Natural killer cell treated with Interleukin-12 subunit alpha and Interleukin-12 subunit beta and Interleukin-15 and Interleukin-18, amount 100 ng/mL, for 72 hours (primary cell): ENCODE results near the gene PPP1CA. TPM values are rescaled to one million over a fixed set of nuclear protein-coding genes. Genes with fewer than 3 reads are reported as not detected.
A peak's percentile ranks its signal among the peaks of the same experiment; 100 is the strongest.

Experiments
- ATAC-seq, 2 donors: fragments of 150-1000 bp; cut with Tn5 transposase in 1 of 2; sonication (Bioruptor Pico), chemical (Tn5 transposase) in 1 of 2; 2 replicates each; pipeline ENCODE4 v1.10.0; 2021
- DNase-seq: peaks from one replicate; pipeline ENCODE4 v3.0.0; 2022; ENCODE audit warnings: low spot score
- H3K27ac Mint-ChIP-seq, 2 donors: 1 replicate in 1 of 2; 2 replicates in 1 of 2; pipeline ENCODE4 v1.8.0; 2022; ENCODE audit warnings: mixed read lengths in 2 of 2, mild to moderate bottlenecking in 1 of 2, moderate library complexity in 1 of 2
- H3K27me3 Mint-ChIP-seq, 2 donors: 1 replicate in 1 of 2; 2 replicates in 1 of 2; pipeline ENCODE4 v1.8.0; 2022; ENCODE audit warnings: mixed read lengths in 2 of 2
- H3K36me3 Mint-ChIP-seq: one replicate; pipeline ENCODE4 v1.8.0; 2022; ENCODE audit warnings: mixed read lengths
- H3K4me1 Mint-ChIP-seq, 2 donors: 1 replicate in 1 of 2; 2 replicates in 1 of 2; pipeline ENCODE4 v1.8.0; 2022; ENCODE audit warnings: low read depth in 2 of 2, mixed read lengths in 2 of 2, mild to moderate bottlenecking in 1 of 2
- H3K4me3 Mint-ChIP-seq: one replicate; pipeline ENCODE4 v1.8.0; 2022; ENCODE audit warnings: mixed read lengths
- H3K9me3 Mint-ChIP-seq: 2 replicates; pipeline ENCODE4 v1.8.0; 2022; ENCODE audit warnings: mixed read lengths
- total RNA-seq, 2 donors: library from RNA; stranded (reverse); gene quantifications; one replicate each; pipeline ENCODE4 v1.2.3, GENCODE V29; 2022

PPP1CA gene
- total RNA-seq, 2 donors from 2014 or later: 317 to 378 TPM

DNA sequence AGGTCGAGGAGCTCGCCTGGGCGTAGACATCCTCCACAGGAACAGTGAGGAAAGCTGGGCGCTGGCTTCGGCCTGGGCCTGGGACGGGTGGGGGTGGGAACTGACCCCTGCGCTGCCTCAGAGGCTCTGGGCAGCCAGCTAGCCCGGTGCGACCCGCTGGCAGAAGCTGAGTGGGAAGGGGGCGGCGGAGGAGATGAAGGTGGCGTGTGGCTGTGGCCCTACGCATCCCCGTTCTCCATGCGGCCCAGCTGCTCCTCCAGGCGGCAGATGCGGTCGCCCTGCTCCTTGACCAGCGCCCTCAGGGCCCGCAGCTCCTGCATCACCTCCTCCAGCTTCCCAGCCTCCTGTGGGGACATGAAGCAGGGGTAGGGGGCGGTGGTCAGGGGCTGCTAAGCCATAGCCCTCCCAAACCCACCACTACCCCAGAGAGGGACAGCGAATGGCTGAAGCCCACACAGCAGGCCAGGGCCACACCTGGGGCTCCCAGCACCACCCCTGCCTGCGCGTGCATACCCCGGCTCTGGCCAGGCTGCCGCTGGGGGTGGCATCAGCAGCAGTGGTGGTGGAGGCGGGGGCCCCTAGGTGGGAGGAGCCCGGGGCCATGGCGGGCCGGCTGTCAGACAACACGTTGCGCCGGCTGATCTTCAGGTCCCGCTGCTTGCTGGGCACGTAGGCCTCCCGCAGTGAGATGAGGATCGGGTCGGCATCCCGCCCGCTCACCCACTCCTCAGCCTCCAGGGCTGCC is 36.7 kb upstream of the PPP1CA start:
- H3K4me1 Mint-ChIP-seq: peaks cover 46 to 54% of the 10 kb centered on the region in 2 donors
- peak overlapping the region; percentile 92 for H3K27ac Mint-ChIP-seq
- DNase-seq (no peak), ATAC-seq (peak; percentile 11 to 50)
- no peaks in the 10 kb centered on the region for H3K27me3 Mint-ChIP-seq
- no peaks in the 10 kb centered on the region for H3K36me3 Mint-ChIP-seq
- H3K9me3 Mint-ChIP-seq: no peaks in the 10 kb centered on the region
- H3K4me3 Mint-ChIP-seq: peak overlapping the region; percentile 93

DNA sequence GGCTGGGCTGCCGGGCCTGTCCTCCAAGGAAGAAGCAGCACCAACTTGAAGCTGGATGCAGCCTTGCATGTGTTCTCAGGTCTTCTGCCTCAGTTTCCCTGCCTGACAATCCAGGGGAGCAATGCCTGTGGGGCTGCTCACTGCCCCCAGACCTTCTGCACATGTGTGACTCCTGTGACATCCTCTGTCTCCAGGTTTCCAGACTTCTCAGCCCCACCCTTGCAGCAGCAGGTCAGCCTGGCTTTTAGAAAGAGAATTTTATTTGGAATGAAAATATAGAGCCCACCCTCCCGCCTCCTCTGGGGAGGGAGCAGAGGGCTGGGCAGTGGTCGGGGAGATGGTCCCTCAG is 36.1 kb upstream of the PPP1CA start:
- H3K27ac Mint-ChIP-seq: peak overlapping the region; percentile 92
- H3K27me3 Mint-ChIP-seq: no peaks in the 10 kb centered on the region
- DNase-seq (no peak), ATAC-seq (no peak)
- H3K4me3 Mint-ChIP-seq: peak overlapping the region; percentile 93
- H3K4me1 Mint-ChIP-seq: peaks cover 48 to 58% of the 10 kb centered on the region in 2 donors
- H3K9me3 Mint-ChIP-seq: no peaks in the 10 kb centered on the region
- no peaks in the 10 kb centered on the region for H3K36me3 Mint-ChIP-seq

DNA sequence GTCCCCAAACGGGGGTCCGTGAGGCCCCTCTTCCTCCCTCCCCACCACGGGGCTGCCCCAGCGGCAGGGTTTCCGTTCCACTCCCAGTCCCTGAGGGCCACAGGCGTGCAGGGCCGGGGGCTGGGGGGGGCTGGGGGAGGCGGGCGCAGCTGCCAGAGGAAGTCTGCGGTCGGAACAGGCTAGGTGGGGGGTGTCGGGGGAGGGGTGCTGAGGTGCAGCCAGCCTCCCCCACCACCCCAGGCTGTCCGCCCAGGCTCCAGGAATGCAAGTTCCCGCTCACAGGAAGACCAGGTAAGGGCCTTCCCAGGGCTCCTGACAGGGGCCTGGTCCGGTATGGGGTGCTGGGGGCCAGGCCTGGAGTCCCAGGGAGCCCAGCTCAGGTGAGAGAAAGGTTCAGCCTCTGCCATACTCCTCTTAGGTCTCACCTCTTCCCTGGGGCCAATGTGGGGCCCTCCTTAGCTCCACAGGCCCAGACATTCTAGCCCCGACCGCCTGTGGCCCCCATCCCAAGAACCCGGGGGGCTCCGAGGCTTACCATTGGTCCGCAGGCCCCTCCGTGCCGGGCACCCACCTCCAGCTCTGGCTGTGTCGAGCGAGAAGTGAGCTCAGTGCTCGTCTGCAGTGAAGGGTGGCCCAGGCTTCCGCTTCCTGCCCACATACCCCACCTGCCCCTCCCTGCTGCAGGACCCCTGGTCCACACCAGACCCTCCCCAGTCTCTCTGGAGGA is 35.6 kb upstream of the PPP1CA start, which contains the start of gene PTPRCAP:
Gene PTPRCAP, minus strand, starts transcription at position 601 of the 727 bp plus-strand sequence. Its CDS starts 63 bp downstream, at position 538.
- Mint-ChIP-seq H3K9me3 (no peaks in the 10 kb centered on the region), H3K27me3 (no peaks in the 10 kb centered on the region), H3K36me3 (no peaks in the 10 kb centered on the region), H3K4me3 (peak within 1 kb of the TSS; percentile 93), H3K27ac (peak within 1 kb of the TSS; percentile 92), H3K4me1 (peaks cover 48 to 59% of the 10 kb centered on the region in 2 donors)
- DNase-seq (peak; percentile 80), ATAC-seq (peak; percentile 56 to 62)

DNA sequence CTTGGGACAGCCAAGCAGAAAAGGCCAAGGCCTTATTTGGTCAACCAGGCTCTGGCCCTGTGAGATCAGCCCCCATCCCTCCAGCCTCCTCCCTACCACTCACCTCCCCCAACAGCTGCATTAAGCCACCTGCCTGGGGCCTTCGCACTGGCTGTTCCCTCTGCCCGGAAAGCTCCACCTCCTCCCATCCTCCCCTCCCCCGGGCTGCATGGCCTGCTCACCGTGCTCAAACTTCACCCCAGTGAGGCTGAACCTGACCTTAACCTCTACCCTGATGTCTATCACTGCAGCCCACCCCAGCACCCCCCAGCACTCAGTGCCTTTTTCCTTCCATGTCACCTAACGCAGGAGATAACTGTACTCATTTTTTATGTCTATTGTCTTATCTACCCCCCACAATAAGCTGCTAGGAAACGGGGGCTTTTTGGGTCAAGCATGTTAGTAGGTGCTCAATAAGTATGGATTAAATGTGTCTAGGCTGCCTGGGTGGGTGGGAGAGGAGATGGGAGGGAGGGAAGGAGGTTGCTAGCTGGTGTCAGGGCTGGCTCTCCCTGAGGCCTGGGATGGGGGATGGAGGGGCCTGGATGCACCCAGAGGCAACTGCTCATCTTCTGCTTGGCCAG is 34.9 kb upstream of the PPP1CA start:
- no peaks in the 10 kb centered on the region for H3K36me3 Mint-ChIP-seq
- DNase-seq: peak; percentile 87
- peaks cover 49 to 60% of the 10 kb centered on the region in 2 donors for H3K4me1 Mint-ChIP-seq
- no peaks in the 10 kb centered on the region for H3K9me3 Mint-ChIP-seq
- peak overlapping the region; percentile 93 for H3K4me3 Mint-ChIP-seq
- H3K27ac Mint-ChIP-seq: peak overlapping the region; percentile 92
- peak; percentile 66 to 70 for ATAC-seq
- no peaks in the 10 kb centered on the region for H3K27me3 Mint-ChIP-seq

DNA sequence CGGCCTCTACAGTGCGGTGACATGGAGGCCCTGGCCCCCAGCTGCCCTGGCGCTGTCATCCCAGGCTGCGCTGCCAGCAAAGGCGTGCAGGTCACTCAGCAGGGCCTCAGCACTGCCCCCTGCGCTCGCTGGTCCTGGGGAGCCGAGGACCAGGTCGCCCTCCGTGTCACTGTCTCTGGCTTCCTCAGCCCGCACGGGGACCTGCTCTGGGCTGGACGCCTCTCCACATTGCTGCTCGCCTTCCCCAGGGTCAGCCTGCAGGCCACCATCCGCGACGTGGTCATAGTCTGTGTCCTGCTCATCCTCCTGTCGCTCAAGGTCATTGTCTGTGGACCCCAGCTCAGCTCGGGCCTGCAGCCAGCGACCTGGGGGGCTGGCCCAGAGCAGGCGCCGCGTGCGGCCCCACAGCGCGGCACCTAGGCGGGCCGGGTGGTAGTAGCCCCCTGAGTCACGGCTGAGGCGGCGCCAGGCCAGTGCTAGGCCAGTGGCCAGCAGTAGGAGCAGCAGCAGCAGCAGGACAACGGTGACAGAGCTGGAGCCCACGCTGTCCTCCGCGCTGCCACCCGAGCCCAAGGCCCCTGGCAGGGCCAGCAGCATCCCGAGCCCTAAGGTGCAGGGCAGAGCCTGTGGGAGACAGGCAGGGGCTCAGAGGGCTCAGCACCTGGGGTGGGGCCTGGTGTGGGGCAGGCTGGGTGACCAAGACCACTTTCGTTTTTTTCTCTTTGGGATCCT is 34.2 kb upstream of the PPP1CA start:
- H3K36me3 Mint-ChIP-seq: no peaks in the 10 kb centered on the region
- H3K27ac Mint-ChIP-seq: peak overlapping the region; percentile 92
- H3K27me3 Mint-ChIP-seq: no peaks in the 10 kb centered on the region
- DNase-seq (no peak), ATAC-seq (no peak)
- H3K9me3 Mint-ChIP-seq: no peaks in the 10 kb centered on the region
- peak overlapping the region; percentile 93 for H3K4me3 Mint-ChIP-seq
- H3K4me1 Mint-ChIP-seq: peaks cover 50 to 55% of the 10 kb centered on the region in 2 donors

DNA sequence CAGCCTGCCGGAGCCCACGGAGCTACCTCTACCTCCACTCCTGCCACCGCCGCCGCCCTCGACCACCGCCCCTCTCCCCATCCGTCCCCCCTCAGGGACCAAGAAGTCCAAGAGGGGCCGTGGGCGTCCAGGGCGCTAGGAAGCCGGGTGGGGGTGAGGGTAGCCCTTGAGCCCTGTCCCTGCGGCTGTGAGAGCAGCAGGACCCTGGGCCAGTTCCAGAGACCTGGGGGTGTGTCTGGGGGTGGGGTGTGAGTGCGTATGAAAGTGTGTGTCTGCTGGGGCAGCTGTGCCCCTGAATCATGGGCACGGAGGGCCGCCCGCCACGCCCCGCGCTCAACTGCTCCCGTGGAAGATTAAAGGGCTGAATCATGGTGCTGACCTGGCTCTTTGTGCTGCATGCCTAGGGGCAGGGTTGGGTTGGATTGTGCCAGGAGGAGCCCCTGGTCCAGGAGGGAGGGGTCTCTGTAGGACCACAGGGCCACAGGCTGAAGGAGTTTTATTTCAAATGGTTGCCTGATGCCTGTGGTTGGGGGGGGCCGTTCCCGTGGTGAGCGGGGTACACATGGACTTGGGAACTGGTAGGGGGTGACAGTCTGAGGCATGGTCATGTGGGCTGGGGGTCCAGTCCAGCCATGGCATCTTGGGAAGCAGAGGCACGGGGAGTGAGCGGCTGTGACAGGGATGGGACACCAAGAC is 33.5 kb upstream of the PPP1CA start:
- no peaks in the 10 kb centered on the region for H3K9me3 Mint-ChIP-seq
- no peaks in the 10 kb centered on the region for H3K36me3 Mint-ChIP-seq
- peak overlapping the region; percentile 92 for H3K27ac Mint-ChIP-seq
- H3K4me1 Mint-ChIP-seq: peaks cover 45 to 53% of the 10 kb centered on the region in 2 donors
- peak overlapping the region; percentile 93 for H3K4me3 Mint-ChIP-seq
- H3K27me3 Mint-ChIP-seq: no peaks in the 10 kb centered on the region
- ATAC-seq (no peak), DNase-seq (no peak)

DNA sequence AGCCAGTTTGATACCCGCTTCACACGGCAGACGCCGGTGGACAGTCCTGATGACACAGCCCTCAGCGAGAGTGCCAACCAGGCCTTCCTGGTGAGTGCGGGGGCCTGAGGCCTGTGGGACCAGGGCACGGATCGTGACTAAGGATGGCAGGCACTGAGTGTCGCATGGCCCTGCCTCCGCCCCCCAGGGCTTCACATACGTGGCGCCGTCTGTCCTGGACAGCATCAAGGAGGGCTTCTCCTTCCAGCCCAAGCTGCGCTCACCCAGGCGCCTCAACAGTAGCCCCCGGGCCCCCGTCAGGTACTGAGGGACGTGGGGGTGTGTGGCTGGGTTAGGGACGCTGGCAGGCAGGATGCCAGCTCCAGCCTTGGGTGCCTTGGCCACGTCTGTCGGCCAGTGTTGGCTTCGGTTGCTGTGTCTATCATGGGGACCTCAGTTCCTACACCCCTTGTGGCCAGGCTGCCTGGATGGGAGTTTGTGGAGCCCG is 32.8 kb upstream of the PPP1CA start:
- DNase-seq (no peak), ATAC-seq (peak in 1 of 2 donors; percentile 10)
- Mint-ChIP-seq H3K36me3 (no peaks in the 10 kb centered on the region), H3K4me1 (peaks cover 37 to 47% of the 10 kb centered on the region in 2 donors), H3K27me3 (no peaks in the 10 kb centered on the region), H3K4me3 (peak overlapping the region; percentile 78), H3K9me3 (no peaks in the 10 kb centered on the region), H3K27ac (peak overlapping the region; percentile 92 to 96)

DNA sequence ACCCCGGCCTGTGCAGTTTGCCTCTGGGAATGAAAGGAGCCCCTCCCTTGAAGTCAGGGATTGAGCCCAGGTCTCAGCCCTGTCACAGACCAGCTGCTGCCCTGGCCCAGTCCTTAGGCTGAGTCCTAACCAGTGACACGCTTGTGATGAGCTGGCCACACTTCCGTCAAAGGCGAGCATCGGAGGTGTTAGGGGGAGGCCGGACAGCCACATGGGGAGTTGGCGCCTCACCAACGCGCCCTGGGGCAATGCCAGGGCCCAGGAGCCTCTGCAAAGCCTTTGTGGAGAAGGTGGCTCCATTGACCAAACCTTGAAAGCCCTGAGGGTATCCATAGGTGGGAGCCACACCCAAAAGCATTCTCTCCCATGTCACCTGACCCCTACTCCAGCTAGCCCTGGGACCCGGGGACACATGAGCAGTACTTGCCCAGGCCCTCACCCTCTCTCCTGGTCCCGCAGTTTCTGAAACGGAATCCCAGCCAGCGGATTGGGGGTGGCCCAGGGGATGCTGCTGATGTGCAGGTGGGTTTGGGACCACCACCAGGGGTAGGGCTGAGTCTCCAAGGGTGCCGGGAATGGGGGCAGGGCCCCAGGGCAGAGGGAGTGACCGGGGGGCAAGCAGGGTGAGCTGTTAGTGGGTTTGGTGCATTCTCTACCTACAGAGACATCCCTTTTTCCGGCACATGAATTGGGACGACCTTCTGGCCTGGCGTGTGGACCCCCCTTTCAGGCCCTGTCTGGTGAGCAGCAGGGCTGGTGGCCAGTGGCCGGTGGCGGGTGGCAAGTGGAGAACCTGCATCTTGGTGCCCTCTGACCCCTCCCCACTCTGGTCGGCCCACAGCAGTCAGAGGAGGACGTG is 32.1 kb upstream of the PPP1CA start:
- Mint-ChIP-seq H3K27me3 (no peaks in the 10 kb centered on the region), H3K9me3 (no peaks in the 10 kb centered on the region), H3K36me3 (no peaks in the 10 kb centered on the region), H3K27ac (peak overlapping the region; percentile 92 to 96), H3K4me1 (peaks cover 31 to 40% of the 10 kb centered on the region in 2 donors), H3K4me3 (peak overlapping the region; percentile 78)
- DNase-seq (peak; percentile 85), ATAC-seq (peak; percentile 59 to 82)

DNA sequence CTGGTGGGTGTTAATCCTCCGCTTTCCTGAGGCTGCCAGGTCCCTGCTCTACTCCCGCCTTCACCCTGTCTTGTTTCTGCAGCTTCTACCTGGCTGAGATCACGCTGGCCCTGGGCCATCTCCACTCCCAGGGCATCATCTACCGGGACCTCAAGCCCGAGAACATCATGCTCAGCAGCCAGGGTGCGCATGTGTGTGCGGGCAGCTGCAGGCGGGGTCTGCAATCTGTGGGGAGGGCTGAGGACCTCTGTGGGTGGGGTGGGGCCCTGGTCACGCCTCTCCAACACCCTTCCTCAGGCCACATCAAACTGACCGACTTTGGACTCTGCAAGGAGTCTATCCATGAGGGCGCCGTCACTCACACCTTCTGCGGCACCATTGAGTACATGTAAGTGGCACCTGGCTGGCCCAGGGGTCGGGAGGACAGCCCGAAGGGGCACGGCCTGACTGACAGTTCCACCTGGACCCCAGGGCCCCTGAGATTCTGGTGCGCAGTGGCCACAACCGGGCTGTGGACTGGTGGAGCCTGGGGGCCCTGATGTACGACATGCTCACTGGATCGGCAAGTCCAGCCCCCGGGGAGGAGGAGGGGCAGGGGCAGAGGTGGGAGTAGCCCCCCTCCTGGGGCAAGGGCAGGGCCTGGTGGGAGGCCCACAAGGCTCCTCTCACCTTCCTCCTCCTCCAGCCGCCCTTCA is 31.1 kb upstream of the PPP1CA start:
- Mint-ChIP-seq H3K4me1 (peaks cover 34 to 42% of the 10 kb centered on the region in 2 donors), H3K9me3 (no peaks in the 10 kb centered on the region), H3K27ac (peak overlapping the region; percentile 92 to 96), H3K27me3 (no peaks in the 10 kb centered on the region), H3K36me3 (no peaks in the 10 kb centered on the region), H3K4me3 (peak overlapping the region; percentile 78)
- DNase-seq (no peak), ATAC-seq (no peak)

DNA sequence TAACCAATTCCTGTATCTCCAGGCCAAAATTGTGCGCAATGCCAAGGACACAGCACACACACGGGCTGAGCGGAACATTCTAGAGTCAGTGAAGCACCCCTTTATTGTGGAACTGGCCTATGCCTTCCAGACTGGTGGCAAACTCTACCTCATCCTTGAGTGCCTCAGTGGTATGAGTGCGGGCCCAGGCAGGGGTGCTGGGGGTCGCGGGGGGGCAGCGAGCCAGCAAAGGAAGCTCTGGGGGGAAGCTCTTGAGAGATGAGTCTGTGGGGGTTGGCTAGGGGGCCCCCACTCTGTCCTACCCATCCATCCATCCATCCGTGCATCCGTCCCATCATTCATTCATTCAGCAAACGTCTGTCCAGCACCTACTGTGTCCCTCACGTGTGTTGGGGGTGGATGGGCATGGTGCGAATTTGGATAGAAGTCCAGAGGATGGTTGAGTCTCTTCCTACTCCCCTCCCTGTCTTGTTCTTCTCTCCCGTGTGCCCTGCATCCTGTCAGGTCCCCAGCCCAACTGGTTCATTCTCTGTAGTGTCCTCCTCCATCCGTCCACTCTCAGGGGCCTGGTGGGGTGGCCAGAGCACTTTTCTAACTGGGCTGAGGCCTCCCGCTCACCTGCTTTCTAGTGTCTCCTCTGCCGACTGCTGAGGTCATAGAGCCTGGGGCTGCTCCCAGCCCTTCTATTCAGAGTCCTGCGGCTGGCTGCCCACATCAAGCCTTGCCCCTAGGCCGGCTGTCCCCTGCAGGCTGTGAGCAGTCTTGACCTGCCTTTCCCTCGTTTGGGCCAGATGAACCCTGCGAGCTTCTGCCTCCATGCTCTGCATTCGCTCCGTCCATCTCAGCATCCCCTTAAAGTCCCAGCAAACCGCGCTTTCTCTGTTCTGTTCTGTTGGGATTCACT is 29.9 kb upstream of the PPP1CA start:
- Mint-ChIP-seq H3K36me3 (no peaks in the 10 kb centered on the region), H3K9me3 (no peaks in the 10 kb centered on the region), H3K4me3 (peak overlapping the region; percentile 18), H3K27me3 (no peaks in the 10 kb centered on the region), H3K27ac (peak overlapping the region; percentile 92 to 96), H3K4me1 (peaks cover 33 to 40% of the 10 kb centered on the region in 2 donors)
- ATAC-seq: no peak
- no peak for DNase-seq

DNA sequence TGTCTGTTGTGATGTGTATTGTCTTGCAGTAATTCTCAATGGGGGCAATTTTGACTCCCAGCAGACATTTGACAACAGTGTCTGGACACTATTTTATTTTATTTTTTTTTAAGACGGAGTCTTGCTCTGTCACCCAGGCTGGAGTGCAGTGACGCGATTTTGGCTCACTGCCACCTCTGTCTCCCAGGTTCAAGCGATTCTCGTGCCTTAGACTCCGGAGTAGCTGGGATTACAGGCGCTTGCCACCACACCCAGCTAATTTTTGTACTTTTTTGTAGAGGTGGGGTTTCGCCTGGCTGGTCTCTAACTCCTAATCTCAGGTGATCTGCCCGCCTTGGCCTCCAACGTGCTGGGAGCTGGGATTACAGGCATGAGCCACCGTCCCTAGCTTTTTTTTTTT is 28.1 kb upstream of the PPP1CA start:
- no peak for ATAC-seq
- peak overlapping the region; percentile 54 for H3K4me3 Mint-ChIP-seq
- H3K27ac Mint-ChIP-seq: no peak overlapping the region
- no peaks in the 10 kb centered on the region for H3K36me3 Mint-ChIP-seq
- no peak for DNase-seq
- no peaks in the 10 kb centered on the region for H3K27me3 Mint-ChIP-seq
- H3K9me3 Mint-ChIP-seq: no peaks in the 10 kb centered on the region
- H3K4me1 Mint-ChIP-seq: peaks cover 28 to 33% of the 10 kb centered on the region in 2 donors
